ENCODE data around the gene CCDC175.

DNA sequence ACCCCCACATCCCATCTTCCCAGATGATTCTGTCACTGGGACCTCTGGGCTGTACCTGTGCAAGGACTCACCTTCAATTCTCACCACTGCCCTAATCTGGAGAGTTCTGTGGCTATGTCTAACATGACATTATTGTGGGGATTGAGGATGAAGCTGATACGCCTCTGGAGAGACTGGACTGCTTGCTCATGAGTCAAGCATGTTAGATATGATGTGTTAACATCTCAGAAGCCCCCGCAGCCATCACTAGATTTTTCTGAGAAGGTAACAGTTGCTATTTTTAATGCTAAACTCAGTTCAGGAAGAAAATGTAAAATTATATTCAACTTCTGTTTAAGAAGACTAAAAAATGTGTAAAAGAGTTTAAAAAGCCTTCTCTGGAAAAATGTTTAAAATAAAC is 66.6 kb downstream of the CCDC175 start:
- TF ChIP-seq ARNTL (CRISPR knock-in tag; IDR thresholded peaks at IDR 0.05; ENCODE audit: borderline replicate concordance, low read depth), result no peak
- TF ChIP-seq, protein P1, sequence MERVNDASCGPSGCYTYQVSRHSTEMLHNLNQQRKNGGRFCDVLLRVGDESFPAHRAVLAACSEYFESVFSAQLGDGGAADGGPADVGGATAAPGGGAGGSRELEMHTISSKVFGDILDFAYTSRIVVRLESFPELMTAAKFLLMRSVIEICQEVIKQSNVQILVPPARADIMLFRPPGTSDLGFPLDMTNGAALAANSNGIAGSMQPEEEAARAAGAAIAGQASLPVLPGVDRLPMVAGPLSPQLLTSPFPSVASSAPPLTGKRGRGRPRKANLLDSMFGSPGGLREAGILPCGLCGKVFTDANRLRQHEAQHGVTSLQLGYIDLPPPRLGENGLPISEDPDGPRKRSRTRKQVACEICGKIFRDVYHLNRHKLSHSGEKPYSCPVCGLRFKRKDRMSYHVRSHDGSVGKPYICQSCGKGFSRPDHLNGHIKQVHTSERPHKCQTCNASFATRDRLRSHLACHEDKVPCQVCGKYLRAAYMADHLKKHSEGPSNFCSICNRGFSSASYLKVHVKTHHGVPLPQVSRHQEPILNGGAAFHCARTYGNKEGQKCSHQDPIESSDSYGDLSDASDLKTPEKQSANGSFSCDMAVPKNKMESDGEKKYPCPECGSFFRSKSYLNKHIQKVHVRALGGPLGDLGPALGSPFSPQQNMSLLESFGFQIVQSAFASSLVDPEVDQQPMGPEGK (CRISPR knock-in tag; IDR thresholded peaks at IDR 0.05; ENCODE audit: borderline replicate concordance), result no peak
- TF ChIP-seq ISL1 (CRISPR knock-in tag; IDR thresholded peaks at IDR 0.05), result no peak
- no peak for TF ChIP-seq ZNF8 (CRISPR knock-in tag; IDR thresholded peaks at IDR 0.05)
- no peak for TF ChIP-seq ZFP30 (CRISPR knock-in tag; IDR thresholded peaks at IDR 0.05)
- TF ChIP-seq, protein P2, sequence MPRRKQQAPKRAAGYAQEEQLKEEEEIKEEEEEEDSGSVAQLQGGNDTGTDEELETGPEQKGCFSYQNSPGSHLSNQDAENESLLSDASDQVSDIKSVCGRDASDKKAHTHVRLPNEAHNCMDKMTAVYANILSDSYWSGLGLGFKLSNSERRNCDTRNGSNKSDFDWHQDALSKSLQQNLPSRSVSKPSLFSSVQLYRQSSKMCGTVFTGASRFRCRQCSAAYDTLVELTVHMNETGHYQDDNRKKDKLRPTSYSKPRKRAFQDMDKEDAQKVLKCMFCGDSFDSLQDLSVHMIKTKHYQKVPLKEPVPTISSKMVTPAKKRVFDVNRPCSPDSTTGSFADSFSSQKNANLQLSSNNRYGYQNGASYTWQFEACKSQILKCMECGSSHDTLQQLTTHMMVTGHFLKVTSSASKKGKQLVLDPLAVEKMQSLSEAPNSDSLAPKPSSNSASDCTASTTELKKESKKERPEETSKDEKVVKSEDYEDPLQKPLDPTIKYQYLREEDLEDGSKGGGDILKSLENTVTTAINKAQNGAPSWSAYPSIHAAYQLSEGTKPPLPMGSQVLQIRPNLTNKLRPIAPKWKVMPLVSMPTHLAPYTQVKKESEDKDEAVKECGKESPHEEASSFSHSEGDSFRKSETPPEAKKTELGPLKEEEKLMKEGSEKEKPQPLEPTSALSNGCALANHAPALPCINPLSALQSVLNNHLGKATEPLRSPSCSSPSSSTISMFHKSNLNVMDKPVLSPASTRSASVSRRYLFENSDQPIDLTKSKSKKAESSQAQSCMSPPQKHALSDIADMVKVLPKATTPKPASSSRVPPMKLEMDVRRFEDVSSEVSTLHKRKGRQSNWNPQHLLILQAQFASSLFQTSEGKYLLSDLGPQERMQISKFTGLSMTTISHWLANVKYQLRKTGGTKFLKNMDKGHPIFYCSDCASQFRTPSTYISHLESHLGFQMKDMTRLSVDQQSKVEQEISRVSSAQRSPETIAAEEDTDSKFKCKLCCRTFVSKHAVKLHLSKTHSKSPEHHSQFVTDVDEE (CRISPR knock-in tag; IDR thresholded peaks at IDR 0.05), result no peak
- TF ChIP-seq CSDC2 (CRISPR knock-in tag; IDR thresholded peaks at IDR 0.05), result no peak
- no peak for TF ChIP-seq OSR1 (CRISPR knock-in tag; IDR thresholded peaks at IDR 0.05)
